Epidermal melanocyte (primary cell): Measurements from ENCODE around the gene ATP5PD.
"Not testable (repeated sequence)": the region's sequence is repeated elsewhere in the genome, so short reads cannot be mapped to it uniquely, and the experiment has no call there.

ENCODE experiments used
- DNase-seq: peaks from one replicate; pipeline ENCODE4 v3.0.0; 2011; ENCODE audit warnings: low spot score; ENCODE audit not compliant: insufficient read length

Gene ATP5PD

GRCh38 chr17:75077496-75078283, 30.9 kb upstream of the ATP5PD start:
- DNase-seq = peak; percentile 23

DNA sequence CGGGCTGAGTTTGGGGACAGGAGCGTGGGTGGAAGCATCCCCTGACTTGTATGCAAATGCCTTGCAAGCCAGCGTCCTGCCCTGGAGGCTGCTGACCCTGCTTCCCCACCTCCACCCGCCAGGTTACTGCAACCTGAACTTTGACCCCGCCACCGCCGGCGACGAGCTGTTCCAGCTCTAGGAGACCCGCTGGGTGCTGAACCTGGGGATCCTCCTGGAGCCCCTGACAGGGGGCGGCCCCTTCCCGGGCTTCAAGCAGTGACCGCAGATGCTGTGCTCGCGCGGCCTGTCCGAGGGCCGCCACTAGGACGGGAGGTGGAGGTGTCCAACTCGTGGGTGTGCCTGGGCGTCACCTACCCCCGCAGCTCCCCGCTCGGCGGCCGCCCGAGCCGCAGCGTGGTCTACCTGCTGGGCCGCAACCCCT, 30.3 kb upstream of the ATP5PD start:
- DNase-seq = peak; percentile 10

- DNase-seq = peak; percentile 11
Measured at GRCh38 chr17:75075597-75076336, 29.0 kb upstream of the ATP5PD start.

DNA sequence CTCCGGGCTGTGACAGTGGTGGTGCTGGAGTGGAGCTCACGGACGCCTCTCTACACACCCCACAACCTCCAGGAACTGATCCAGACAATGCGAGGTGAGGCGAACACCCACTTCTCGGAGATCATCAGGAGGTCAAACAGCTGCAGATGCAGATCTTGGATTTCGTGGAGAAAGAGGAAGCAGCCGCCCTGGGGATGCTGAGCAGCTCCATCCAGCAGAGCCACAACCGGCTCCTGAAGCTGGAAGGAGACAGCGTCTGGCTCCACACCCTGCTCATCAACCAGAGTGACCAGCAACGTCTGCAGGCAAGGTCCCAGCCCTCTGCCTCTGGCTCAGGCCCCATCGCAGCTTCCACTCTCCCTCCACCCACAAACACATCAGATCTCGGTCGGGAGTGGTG, 27.8 kb upstream of the ATP5PD start:
- no peak for DNase-seq

DNA sequence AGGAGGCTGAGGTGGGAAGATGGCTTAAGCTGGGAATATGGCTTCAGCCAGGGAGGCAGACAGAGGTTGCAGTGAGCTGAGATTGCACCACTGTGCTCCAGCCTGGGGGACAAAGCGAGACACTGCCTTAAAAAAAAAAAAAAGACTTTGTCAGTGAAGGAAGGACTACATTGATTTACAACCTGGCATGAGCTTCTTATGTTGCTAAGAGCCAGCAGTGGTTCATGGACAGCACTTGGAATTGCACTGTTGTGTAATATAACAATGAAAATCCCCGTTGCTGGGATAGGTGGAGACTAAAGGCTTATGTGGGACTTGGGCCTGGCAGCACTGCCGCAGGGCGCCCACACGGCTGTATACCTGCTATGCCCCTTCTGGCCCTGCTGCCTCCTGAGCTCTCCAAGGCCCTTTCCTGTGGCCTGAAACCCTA, 26.9 kb upstream of the ATP5PD start:
- peak; percentile 52 for DNase-seq

DNA sequence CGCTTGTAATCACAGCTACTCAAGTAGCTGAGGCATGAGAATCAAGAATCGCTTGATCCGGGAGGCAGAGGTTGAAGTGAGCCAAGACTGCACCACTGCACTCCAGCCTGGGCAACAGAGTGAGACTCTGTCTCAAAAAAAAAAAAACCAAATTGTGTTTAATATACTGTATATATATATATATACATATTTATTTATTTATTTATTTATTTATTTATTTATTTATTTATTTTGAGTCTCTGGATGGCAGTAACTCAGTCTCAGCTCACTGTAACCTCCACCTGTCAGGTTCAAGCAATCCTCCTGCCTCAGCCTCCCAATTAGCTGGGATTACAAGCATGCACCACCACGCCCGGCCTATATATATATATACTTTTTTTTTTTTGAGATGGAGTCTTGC, 26.1 kb upstream of the ATP5PD start:
- not testable (repeated sequence) for DNase-seq

- peak; percentile 8 for DNase-seq
Measured at GRCh38 chr17:75071478-75072271, 24.9 kb upstream of the ATP5PD start.

DNA sequence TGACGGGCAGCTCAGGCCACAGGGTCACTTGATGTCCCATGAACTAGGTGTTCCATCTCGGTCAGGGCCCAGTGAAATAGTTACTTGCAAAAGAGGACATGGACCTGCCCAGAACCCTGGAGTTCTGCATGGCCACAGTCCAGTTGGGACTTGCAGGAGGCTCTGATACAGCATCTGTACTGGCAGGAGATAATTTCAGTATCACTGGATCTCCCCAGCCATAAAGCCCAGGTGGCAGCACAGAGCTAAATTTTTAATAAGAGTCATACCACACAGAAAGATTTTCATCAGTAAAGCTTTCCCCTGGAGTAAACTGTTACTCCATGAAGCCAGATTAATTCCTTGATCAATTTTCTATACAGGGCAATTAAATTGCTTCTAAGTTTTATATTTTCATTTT, 23.0 kb upstream of the ATP5PD start:
- DNase-seq = peak; percentile 11

- DNase-seq = no peak
Measured at GRCh38 chr17:75068750-75069149, 22.0 kb upstream of the ATP5PD start.

- DNase-seq = peak; percentile 14
Measured at GRCh38 chr17:75067856-75068255, 21.1 kb upstream of the ATP5PD start.

- DNase-seq = peak; percentile 17
Measured at GRCh38 chr17:75065562-75066151, 18.9 kb upstream of the ATP5PD start.

DNA sequence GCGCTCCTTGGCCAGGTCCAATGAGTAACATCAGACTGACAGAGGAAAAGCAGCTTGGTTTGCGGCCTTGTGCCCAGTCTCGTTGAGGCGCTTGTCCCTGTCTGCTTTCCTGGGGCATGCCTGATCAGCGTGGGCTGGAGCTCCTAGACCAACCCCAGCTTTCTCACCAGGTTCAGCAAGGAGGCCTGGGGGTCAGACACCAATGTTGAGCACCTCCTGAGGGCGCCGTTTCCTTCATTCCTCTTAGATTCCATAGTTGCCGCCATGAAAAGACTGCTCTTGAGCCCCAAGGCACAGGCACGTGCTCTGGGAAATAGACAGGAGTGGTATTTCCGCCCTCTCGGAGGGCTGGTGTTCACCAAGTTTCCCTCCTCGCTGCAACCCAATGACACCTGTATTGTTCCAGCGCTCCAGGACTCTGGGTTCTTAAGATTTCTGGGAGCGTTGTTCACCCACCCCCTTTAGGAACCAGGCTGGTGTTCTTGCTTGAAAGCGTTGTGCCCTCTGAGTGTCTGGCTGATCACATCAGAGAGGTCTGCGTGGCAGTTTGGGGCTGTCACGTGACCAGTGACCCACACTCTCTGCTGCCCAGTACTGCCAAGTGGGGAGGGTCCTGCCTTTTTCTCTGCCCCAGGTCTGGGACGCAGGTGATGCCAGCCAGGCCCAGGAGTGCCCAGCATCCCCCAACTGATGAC, 18.2 kb upstream of the ATP5PD start:
- DNase-seq = peak; percentile 5

DNA sequence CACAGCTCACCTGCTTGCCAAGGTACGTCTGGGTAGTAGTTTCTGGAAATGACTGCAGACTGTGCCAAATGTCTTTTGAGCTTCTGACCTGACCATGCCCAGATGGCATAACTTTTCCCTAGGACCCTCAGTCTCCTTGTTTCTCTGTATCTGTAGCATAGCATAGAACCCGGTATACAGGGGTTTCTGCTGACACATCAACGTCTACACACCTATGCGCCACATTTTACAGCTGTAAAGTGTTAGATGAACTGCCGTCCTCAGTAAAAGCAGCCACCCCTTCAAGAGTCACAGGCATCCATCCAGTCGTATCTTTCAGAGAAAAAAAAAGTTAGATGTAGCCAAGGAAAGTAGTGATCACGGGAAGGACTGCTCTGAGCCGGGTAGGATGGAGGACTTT, 17.7 kb upstream of the ATP5PD start:
- DNase-seq = no peak

DNA sequence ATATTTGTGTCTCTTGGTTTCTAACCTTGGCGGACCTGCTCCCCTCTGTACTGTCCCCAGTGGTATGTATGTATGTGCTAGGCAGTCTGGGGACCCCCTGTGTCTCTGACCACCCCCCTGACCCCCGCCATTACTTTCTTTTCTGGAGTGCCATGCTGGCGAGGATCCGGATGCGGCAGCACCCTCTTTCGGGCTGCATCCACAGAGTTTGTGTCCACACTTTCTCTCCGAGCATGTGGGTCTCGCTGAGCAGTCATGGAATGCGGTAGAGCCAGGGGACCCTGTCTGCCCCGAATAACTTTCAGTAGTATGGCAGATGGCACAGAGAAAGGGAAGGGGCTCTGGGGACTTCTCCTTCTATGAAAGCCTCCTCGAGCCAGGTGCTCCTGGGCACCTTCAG, 17.3 kb upstream of the ATP5PD start:
- DNase-seq = peak; percentile 16

GRCh38 chr17:75063626-75064025, 16.9 kb upstream of the ATP5PD start:
- DNase-seq = no peak

DNA sequence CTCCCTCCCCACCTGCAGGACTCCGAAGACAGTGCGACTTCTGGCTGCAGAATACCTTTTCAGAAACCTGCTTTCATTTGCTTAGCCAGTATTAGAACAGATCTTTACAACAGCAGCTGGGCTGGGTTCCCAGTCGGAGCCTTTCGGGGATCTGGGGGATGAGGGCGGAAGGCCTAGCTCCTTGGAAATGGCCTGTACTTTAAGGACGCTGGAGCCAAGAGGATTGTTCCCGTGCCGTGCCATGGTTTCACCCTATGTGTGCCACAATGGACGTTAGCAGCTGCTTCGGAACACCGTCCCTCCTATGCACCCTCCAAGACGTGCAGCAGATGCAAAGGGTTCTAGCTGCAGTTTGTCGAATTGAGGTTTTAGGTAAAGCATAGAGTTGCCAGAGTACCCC, 16.4 kb upstream of the ATP5PD start:
- no peak for DNase-seq

GRCh38 chr17:75061618-75062017, 14.8 kb upstream of the ATP5PD start:
- DNase-seq = no peak

DNA sequence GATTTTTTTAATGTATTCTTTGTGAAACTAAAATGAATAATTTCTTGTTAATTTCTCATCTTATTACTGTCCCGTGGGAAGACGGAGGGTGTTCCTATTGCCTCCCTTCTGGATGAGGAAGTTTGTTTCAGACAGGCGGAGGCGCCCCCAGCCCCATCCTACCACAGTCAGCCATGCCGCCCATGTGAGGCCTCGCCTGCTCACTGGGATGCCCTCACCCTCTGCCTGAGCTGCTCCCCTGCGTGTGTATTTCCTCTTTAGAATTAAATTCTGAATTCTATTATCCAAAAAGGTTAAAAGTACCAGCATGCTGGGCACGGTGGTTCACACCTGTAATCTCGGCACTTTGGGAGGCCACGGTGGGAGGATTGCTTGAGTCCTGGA, 14.3 kb upstream of the ATP5PD start:
- no peak for DNase-seq

DNA sequence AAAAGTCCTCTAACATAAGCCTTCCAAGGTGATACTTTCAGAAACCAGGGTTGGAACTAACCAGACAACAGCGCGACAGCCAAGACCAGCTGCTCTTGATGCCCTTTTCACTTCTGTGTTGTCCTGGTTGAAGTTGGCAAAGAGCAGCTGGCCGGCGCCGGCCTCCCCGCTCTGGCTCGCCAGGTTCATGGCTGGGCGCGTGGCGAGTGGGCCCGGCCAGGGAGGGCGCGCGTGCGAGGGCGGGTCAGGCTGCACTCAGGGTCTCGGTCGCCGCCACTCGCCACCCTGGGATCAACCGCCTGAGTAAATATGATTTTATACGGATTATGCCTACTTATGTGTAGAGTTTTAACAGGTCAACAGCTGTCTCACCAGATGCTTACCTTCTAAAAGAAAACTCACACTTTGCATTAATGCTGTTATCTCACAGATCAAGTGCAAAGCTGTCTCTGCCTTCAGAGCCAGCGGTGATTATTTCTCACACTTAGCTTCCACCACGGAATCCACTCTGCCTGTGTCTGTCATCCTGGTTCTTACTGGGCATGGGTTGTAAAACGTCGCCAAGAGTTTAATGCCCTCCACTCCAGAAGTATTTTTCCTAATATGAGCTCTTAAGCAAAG, 13.8 kb upstream of the ATP5PD start:
- DNase-seq = no peak
